Measurements from ENCODE around the gene TXNL4A.

TXNL4A gene

GRCh38 chr18:79941473-79942119, 46.8 kb downstream of the TXNL4A start:
- peaks cover 4% of the 10 kb centered on the region for H3K9me3 ChIP-seq (ENCODE audit: control insufficient read depth, low read length)
- peaks cover 51% of the 10 kb centered on the region for H3K36me3 ChIP-seq (ENCODE audit: control insufficient read depth, insufficient read depth, low read length)
- H3K4me1 ChIP-seq (ENCODE audit: control insufficient read depth, insufficient read depth, low read length, poor library complexity, severe bottlenecking): no peaks in the 10 kb centered on the region
- no peak overlapping the region for H3K4me3 ChIP-seq (ENCODE audit: extremely low read depth, insufficient read depth, low read length, poor library complexity, severe bottlenecking)
- H3K27ac ChIP-seq (ENCODE audit: low read depth, low read length, severe bottlenecking): no peak overlapping the region
- 93% methylated on average over 11 to 16 of the region's 16 CpGs for WGBS, 2 experiments (ENCODE audit: insufficient coverage in 2 of 2)

GRCh38 chr18:79940814-79941472, 47.4 kb downstream of the TXNL4A start:
- 92 to 94% methylated on average over 13 to 16 of the region's 17 CpGs for WGBS, 2 experiments (ENCODE audit: insufficient coverage in 2 of 2)
- peaks cover 57% of the 10 kb centered on the region for H3K36me3 ChIP-seq (ENCODE audit: control insufficient read depth, insufficient read depth, low read length)
- H3K27ac ChIP-seq (ENCODE audit: low read depth, low read length, severe bottlenecking): no peak overlapping the region
- H3K9me3 ChIP-seq (ENCODE audit: control insufficient read depth, low read length): peaks cover 8% of the 10 kb centered on the region
- no peak overlapping the region for H3K4me3 ChIP-seq (ENCODE audit: extremely low read depth, insufficient read depth, low read length, poor library complexity, severe bottlenecking)
- no peaks in the 10 kb centered on the region for H3K4me1 ChIP-seq (ENCODE audit: control insufficient read depth, insufficient read depth, low read length, poor library complexity, severe bottlenecking)

- Histone ChIP-seq H3K27ac (ENCODE audit: low read depth, low read length, severe bottlenecking) (no peak overlapping the region), H3K9me3 (ENCODE audit: control insufficient read depth, low read length) (peaks cover 8% of the 10 kb centered on the region)
- 94 to 96% methylated on average over 10 to 14 of the region's 18 CpGs for WGBS, 2 experiments (ENCODE audit: insufficient coverage in 2 of 2)
Observed at GRCh38 chr18:79940126-79940813, 48.1 kb downstream of the TXNL4A start.

DNA sequence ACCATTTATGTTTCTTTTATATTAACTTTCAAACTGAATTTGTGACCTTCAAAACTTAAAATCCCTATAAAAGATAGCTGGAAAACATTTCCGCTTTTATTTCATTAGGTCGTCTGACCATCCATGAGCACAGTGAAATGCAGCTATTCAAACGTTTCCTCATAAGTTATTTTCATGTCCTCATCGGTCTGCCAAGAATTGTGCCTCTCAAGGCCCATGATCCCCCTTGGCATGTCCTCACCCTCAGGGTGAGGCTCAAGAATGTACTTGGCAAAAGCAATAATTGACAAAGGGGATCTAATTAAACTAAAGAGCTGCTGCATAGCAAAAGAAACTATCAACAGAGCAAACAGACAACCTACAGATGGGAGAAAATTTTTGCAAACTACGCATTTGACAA, 49.3 kb downstream of the TXNL4A start:
- H3K36me3 ChIP-seq (ENCODE audit: control insufficient read depth, insufficient read depth, low read length): peaks cover 69% of the 10 kb centered on the region
- no peaks in the 10 kb centered on the region for H3K4me1 ChIP-seq (ENCODE audit: control insufficient read depth, insufficient read depth, low read length, poor library complexity, severe bottlenecking)
- H3K27ac ChIP-seq (ENCODE audit: low read depth, low read length, severe bottlenecking): no peak overlapping the region
- H3K9me3 ChIP-seq (ENCODE audit: control insufficient read depth, low read length): peaks cover 8% of the 10 kb centered on the region
- WGBS, 2 experiments (ENCODE audit: insufficient coverage in 2 of 2): 94 to 100% methylated on average over 3 to 4 of the region's 5 CpGs
- H3K4me3 ChIP-seq (ENCODE audit: extremely low read depth, insufficient read depth, low read length, poor library complexity, severe bottlenecking): no peak overlapping the region

More at GRCh38 chr18:79940126-79940813, 48.1 kb downstream of the TXNL4A start:
- Histone ChIP-seq H3K4me3 (ENCODE audit: extremely low read depth, insufficient read depth, low read length, poor library complexity, severe bottlenecking) (no peak overlapping the region), H3K4me1 (ENCODE audit: control insufficient read depth, insufficient read depth, low read length, poor library complexity, severe bottlenecking) (no peaks in the 10 kb centered on the region), H3K36me3 (ENCODE audit: control insufficient read depth, insufficient read depth, low read length) (peaks cover 63% of the 10 kb centered on the region)

GRCh38 chr18:79938196-79938595, 50.2 kb downstream of the TXNL4A start:
- H3K4me1 ChIP-seq (ENCODE audit: control insufficient read depth, insufficient read depth, low read length, poor library complexity, severe bottlenecking): no peaks in the 10 kb centered on the region
- H3K4me3 ChIP-seq (ENCODE audit: extremely low read depth, insufficient read depth, low read length, poor library complexity, severe bottlenecking): no peak overlapping the region
- H3K27ac ChIP-seq (ENCODE audit: low read depth, low read length, severe bottlenecking): no peak overlapping the region
- peaks cover 70% of the 10 kb centered on the region for H3K36me3 ChIP-seq (ENCODE audit: control insufficient read depth, insufficient read depth, low read length)
- H3K9me3 ChIP-seq (ENCODE audit: control insufficient read depth, low read length): peaks cover 8% of the 10 kb centered on the region
- 93 to 98% methylated on average over 9 of the region's 9 CpGs for WGBS, 2 experiments (ENCODE audit: insufficient coverage in 2 of 2)

DNA sequence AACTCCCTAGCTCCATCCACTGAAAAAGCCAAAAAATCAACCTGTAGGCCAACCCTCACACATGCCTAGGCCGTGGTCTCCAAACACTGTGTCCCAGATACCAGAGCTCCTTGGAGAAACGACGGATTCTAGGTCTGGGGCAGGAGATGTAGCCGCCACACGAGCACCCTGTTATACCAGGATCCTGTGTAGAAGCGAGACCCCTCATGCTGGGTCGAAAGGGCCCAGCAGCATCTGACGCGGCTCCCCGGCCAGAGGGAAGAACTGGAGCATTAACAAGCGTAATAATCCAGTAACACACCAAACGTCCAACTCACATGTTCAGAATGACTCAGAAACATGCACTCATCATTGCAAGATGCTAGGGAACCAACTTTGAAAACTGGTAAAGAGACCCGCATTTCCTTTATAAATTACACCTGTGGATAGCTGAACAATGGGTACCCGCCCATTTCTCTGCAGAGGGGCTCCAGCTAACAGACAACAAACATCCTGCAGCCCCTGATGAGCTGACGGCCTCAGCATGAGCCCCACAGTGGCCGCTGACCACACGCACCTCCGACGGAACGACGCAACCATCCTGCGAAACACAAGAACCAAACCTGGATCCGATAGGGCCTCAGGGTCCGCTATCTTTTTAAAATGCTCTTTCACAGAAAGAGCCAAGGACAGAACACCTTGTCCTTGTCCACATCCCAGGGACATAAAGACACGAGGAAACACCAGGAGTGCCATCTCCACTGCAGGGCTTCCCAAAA, 51.1 kb downstream of the TXNL4A start:
- peaks cover 8% of the 10 kb centered on the region for H3K9me3 ChIP-seq (ENCODE audit: control insufficient read depth, low read length)
- no peaks in the 10 kb centered on the region for H3K4me1 ChIP-seq (ENCODE audit: control insufficient read depth, insufficient read depth, low read length, poor library complexity, severe bottlenecking)
- 91 to 94% methylated on average over 22 to 25 of the region's 25 CpGs for WGBS, 2 experiments (ENCODE audit: insufficient coverage in 2 of 2)
- H3K4me3 ChIP-seq (ENCODE audit: extremely low read depth, insufficient read depth, low read length, poor library complexity, severe bottlenecking): no peak overlapping the region
- peaks cover 63% of the 10 kb centered on the region for H3K36me3 ChIP-seq (ENCODE audit: control insufficient read depth, insufficient read depth, low read length)
- no peak overlapping the region for H3K27ac ChIP-seq (ENCODE audit: low read depth, low read length, severe bottlenecking)

DNA sequence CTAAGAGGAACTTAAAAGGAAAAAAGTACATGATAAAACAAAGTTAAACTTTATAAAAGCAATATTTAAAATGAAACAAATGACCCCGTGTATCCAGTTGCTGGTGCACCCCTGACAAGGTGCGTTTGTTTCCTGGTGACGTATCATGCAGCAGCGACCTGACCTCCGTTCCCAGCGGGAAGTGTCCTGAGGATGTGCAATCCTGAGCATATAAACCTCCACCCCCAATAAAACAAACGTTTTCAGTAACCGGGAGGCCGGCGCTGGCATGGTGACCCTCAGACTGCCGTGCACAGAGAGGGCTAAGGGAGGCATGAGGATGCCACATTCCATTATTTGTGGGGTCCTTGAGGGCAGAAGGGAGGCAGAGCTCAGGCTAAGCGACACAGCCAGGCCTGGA, 51.7 kb downstream of the TXNL4A start:
- peaks cover 58% of the 10 kb centered on the region for H3K36me3 ChIP-seq (ENCODE audit: control insufficient read depth, insufficient read depth, low read length)
- H3K4me3 ChIP-seq (ENCODE audit: extremely low read depth, insufficient read depth, low read length, poor library complexity, severe bottlenecking): no peak overlapping the region
- H3K27ac ChIP-seq (ENCODE audit: low read depth, low read length, severe bottlenecking): no peak overlapping the region
- no peaks in the 10 kb centered on the region for H3K4me1 ChIP-seq (ENCODE audit: control insufficient read depth, insufficient read depth, low read length, poor library complexity, severe bottlenecking)
- 94 to 100% methylated on average over 4 to 6 of the region's 12 CpGs for WGBS, 2 experiments (ENCODE audit: insufficient coverage in 2 of 2)
- peaks cover 8% of the 10 kb centered on the region for H3K9me3 ChIP-seq (ENCODE audit: control insufficient read depth, low read length)

GRCh38 chr18:79935925-79936324, 52.4 kb downstream of the TXNL4A start:
- 97 to 98% methylated on average over 6 of the region's 6 CpGs for WGBS, 2 experiments (ENCODE audit: insufficient coverage in 2 of 2)
- no peak overlapping the region for H3K27ac ChIP-seq (ENCODE audit: low read depth, low read length, severe bottlenecking)
- no peaks in the 10 kb centered on the region for H3K4me1 ChIP-seq (ENCODE audit: control insufficient read depth, insufficient read depth, low read length, poor library complexity, severe bottlenecking)
- peaks cover 15% of the 10 kb centered on the region for H3K9me3 ChIP-seq (ENCODE audit: control insufficient read depth, low read length)
- H3K4me3 ChIP-seq (ENCODE audit: extremely low read depth, insufficient read depth, low read length, poor library complexity, severe bottlenecking): no peak overlapping the region
- peaks cover 56% of the 10 kb centered on the region for H3K36me3 ChIP-seq (ENCODE audit: control insufficient read depth, insufficient read depth, low read length)

DNA sequence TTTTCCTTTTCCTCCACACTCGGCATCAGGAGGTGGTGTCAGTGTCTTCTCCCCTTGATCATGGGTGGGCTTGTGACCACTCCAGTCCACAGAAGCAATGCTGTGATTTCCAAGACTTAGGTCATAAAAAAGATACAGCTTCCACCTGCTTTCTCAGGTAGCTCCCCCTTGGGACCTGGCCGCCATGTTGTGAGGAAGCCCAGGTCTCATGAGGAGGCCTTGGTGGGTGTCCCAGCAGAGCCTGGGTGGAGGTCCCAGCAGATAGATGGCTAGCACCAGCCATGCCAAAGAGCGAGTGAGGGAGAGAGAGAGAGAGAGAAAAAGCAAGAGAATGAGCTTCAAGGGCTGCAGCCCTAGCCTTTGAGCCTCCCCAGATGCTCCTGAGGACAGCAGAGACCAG, 52.9 kb downstream of the TXNL4A start:
- H3K9me3 ChIP-seq (ENCODE audit: control insufficient read depth, low read length): peaks cover 15% of the 10 kb centered on the region
- H3K4me1 ChIP-seq (ENCODE audit: control insufficient read depth, insufficient read depth, low read length, poor library complexity, severe bottlenecking): no peaks in the 10 kb centered on the region
- H3K27ac ChIP-seq (ENCODE audit: low read depth, low read length, severe bottlenecking): no peak overlapping the region
- H3K4me3 ChIP-seq (ENCODE audit: extremely low read depth, insufficient read depth, low read length, poor library complexity, severe bottlenecking): no peak overlapping the region
- H3K36me3 ChIP-seq (ENCODE audit: control insufficient read depth, insufficient read depth, low read length): peaks cover 52% of the 10 kb centered on the region
- 90 to 93% methylated on average over 2 to 3 of the region's 3 CpGs for WGBS, 2 experiments (ENCODE audit: insufficient coverage in 2 of 2)

DNA sequence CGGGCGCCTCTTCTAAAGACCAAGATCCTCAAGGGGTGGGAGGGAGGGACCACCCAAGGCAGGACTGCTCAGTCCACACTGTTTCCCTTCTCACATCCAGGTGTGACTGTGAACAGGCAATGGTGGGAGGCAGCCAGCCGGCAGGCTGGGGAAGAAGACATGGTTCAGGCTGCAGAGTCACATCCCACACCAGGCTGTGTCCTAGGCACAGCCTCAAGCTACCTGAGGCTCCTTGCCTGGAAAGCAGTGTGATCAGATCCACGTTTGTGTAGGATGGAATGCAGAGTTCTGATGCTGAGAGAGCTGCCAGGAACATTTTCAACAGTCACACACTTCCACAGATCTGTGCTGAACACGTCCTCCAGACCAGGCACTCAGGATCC, 53.3 kb downstream of the TXNL4A start:
- Histone ChIP-seq H3K4me1 (ENCODE audit: control insufficient read depth, insufficient read depth, low read length, poor library complexity, severe bottlenecking) (no peaks in the 10 kb centered on the region), H3K4me3 (ENCODE audit: extremely low read depth, insufficient read depth, low read length, poor library complexity, severe bottlenecking) (no peak overlapping the region), H3K36me3 (ENCODE audit: control insufficient read depth, insufficient read depth, low read length) (peaks cover 48% of the 10 kb centered on the region), H3K9me3 (ENCODE audit: control insufficient read depth, low read length) (peaks cover 19% of the 10 kb centered on the region), H3K27ac (ENCODE audit: low read depth, low read length, severe bottlenecking) (no peak overlapping the region)
- 76 to 89% methylated on average over 3 to 5 of the region's 5 CpGs for WGBS, 2 experiments (ENCODE audit: insufficient coverage in 2 of 2)
